IPS-NIHi11 (cell line): ENCODE measurements around the gene TP53TG5.

ENCODE experiments used
- DNase-seq: peaks from one replicate; pipeline ENCODE4 v3.0.0; 2012; ENCODE audit warnings: mixed read lengths, low spot score

Gene TP53TG5

GRCh38 chr20:45378191-45378590, at the start of gene TP53TG5:
Gene TP53TG5 (minus strand): TSS chr20:45378325. CDS start chr20:45378236, 89 bp downstream.
- DNase-seq, result no peak

GRCh38 chr20:45427236-45428149, 49.4 kb upstream of the TP53TG5 start:
- no peak for DNase-seq

- DNase-seq, result no peak
Observed at GRCh38 chr20:45426320-45427016, 48.3 kb upstream of the TP53TG5 start.

- DNase-seq, result no peak
Observed at GRCh38 chr20:45425561-45425960, 47.4 kb upstream of the TP53TG5 start.

- no peak for DNase-seq
Observed at GRCh38 chr20:45423700-45424099, 45.6 kb upstream of the TP53TG5 start.

GRCh38 chr20:45420125-45420524, 42.0 kb upstream of the TP53TG5 start:
- no peak for DNase-seq

GRCh38 chr20:45419188-45420091, 41.3 kb upstream of the TP53TG5 start:
- DNase-seq, result no peak

GRCh38 chr20:45416917-45417316, 38.8 kb upstream of the TP53TG5 start:
- no peak for DNase-seq

- DNase-seq, result peak; percentile 91
Observed at GRCh38 chr20:45415822-45416637, 37.9 kb upstream of the TP53TG5 start, which contains the start of gene PIGT. Gene PIGT (plus strand): TSS chr20:45416141. CDS start chr20:45416157, 16 bp downstream.

- no peak for DNase-seq
Observed at GRCh38 chr20:45413479-45413878, 35.4 kb upstream of the TP53TG5 start.

- no peak for DNase-seq
Observed at GRCh38 chr20:45412653-45413052, 34.5 kb upstream of the TP53TG5 start.

GRCh38 chr20:45410887-45411286, 32.8 kb upstream of the TP53TG5 start:
- DNase-seq, result no peak

GRCh38 chr20:45409521-45410272, 31.6 kb upstream of the TP53TG5 start:
- no peak for DNase-seq

GRCh38 chr20:45408646-45409213, 30.6 kb upstream of the TP53TG5 start:
- DNase-seq, result no peak

- no peak for DNase-seq
Observed at GRCh38 chr20:45407783-45408645, 29.9 kb upstream of the TP53TG5 start, which contains the start of gene DBNDD2. Gene DBNDD2 (plus strand): TSS chr20:45408289. CDS start chr20:45408468, 179 bp downstream.

GRCh38 chr20:45407067-45407745, 29.1 kb upstream of the TP53TG5 start:
- peak; percentile 66 for DNase-seq

- DNase-seq, result peak; percentile 86
Observed at GRCh38 chr20:45406260-45407066, 28.3 kb upstream of the TP53TG5 start.
